ENCODE data around the gene PGAP2.
"Not testable (repeated sequence)": the region's sequence is repeated elsewhere in the genome, so short reads cannot be mapped to it uniquely, and the experiment has no call there.

Gene PGAP2

DNA sequence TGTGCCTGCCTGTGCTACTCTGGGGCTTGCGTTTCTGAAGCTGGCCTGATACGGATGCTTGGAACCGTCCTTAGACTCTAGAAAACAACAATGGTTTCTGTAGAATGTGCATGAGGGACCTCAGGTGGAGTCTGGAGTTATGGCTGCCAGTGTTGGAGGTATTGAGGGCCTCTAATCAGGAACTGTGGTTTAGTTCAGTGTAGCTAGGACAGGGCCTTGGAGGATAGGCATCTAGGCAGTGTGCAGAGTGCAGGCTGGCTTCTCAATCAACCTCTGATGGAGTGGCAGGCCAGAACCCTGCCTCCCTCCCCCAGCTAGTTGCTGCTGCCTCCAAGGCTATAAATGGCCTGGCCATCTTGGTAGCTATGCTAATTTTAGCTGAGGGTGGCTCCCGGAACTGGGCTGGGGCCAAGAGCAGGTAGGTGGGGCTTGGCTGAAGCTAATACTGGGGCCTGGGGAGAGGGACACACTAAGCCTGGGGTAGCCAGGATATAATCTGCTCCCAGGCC lies 51.1 kb downstream of the PGAP2 start:
- no peak for DNase-seq

DNA sequence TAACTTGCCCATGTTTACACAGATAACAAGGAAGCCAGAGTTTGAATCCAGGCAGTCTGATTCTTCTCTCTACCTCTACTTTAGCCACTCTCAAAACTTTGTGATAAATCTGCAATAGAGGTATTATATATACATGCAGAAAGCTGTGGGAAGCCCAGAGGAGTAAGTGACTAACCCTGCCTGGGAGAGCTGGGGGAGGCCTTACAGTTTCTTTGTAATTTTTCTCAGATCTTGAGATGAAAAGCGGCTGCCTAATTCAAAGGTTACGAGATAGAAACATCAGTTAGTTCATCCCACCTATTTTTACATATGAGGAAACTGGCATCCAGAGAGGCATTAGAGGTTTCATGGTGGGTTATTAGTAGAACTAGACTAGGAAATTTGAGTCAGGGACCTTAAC lies 52.0 kb downstream of the PGAP2 start:
- no peak for DNase-seq

DNA sequence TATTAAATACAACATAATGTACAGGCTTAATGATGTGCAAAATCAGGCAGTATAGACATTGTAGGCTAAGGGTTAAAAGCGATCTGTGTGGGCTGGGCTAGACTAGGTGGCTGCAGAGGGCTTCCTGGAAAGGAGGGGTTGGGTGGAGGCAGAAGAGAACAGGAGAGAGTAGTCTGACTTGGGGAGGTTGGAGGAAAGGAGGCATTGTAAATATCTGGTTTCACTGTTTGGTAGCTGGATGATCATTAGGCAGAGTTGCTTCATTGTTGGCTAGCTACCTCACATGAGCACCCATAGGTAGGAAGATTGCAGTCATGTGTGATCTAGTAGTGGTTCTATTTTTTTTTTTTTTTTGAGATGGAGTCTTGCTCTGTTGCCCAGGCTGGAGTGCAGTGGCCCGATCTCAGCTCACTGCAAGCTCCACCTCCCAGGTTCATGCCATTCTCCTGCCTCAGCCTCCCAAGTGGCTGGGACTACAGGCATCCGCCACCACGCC lies 52.6 kb downstream of the PGAP2 start:
- not testable (repeated sequence) for DNase-seq

DNA sequence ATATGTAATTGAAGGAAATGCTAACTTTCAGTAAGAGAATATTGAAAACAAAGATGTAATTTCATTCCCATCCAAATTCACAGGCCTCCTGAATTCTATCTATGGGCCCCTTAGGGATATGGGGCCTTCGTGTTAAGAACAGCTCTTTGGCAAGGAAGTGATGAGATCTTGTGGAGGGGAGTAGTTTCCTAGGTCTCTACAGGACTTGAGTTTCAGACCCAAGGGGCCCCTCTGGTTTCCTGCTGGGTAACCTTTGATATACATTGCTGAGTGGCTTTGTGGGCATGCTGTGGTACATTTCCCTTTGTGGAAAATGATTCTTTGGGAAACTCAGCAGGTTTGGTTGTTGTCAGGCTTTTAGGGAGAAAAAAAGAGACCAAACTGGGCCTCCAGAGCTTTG lies 53.3 kb downstream of the PGAP2 start:
- DNase-seq = no peak

DNA sequence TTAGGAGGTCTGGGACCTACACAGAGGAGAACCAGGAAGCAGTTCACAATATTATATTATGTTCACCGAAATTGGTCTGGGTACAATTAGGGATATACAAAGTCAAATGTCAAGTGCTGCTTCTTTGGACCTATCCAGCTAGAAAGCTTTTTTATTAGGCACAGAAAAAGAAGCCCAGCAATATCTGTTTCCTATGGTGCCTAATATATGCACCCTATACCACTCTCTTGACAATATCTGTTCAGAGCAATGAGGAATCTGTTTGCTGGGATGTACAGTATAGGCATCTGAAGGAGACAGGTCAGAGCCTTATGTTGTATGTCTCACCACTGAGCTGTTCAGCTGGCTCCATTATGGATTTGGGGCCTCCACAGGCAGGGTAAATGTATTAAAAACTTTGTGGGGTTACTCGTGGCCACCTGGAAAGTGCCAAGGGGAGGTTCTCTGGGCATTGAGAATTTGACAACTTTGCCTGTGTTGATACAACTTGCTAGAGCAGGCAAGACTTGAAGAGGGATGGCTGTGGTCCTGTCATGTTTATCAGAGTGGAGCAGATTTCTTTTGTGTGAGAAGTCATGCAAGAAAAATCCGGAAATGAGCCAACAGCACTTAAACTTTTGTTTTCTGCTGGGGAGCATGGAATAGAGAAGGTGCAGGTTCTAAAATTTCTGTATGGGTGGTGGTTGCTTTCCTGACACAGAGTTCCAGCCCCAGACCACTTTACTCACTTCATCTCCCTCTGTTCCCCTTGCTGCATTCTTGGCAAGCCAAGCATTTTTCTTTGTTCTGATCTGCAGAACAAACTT lies 57.2 kb downstream of the PGAP2 start:
- no peak for DNase-seq

DNA sequence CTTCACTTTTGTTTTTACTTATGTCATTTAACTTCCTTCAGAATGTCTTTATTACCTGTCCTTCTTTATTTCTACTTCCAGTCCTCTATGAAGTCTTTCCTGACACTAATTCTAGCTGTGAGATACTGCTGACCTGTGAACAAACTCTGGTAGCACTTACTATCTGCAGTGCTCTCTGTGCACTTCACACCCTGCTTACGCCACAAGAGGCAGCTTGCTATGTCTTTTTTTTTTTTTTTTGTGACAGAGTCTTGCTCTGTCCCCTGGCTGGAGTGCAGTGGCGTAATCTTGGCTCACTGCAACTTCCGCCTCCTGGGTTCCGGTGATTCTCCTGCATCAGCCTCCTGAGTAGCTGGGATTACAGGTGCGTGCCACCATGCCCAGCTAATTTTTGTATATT lies 57.8 kb downstream of the PGAP2 start:
- no peak for DNase-seq

DNA sequence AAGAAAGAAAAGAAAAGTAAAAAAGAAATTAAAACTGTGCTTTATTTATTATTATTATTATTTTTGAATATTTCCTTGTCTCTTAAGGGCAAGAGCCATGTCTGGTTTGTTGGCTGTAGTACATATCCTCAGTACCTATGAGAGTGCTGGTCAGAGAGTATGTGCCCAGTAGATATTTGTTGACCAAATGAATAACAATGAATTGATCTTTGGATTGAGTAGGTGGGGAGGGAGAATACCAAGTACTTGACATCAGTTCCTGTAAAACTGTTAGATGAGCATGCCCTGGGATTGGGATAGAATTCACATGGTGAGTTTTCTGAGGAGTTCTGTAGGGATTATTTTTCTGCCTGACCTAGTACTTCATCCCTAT lies 58.5 kb downstream of the PGAP2 start:
- DNase-seq = no peak

DNA sequence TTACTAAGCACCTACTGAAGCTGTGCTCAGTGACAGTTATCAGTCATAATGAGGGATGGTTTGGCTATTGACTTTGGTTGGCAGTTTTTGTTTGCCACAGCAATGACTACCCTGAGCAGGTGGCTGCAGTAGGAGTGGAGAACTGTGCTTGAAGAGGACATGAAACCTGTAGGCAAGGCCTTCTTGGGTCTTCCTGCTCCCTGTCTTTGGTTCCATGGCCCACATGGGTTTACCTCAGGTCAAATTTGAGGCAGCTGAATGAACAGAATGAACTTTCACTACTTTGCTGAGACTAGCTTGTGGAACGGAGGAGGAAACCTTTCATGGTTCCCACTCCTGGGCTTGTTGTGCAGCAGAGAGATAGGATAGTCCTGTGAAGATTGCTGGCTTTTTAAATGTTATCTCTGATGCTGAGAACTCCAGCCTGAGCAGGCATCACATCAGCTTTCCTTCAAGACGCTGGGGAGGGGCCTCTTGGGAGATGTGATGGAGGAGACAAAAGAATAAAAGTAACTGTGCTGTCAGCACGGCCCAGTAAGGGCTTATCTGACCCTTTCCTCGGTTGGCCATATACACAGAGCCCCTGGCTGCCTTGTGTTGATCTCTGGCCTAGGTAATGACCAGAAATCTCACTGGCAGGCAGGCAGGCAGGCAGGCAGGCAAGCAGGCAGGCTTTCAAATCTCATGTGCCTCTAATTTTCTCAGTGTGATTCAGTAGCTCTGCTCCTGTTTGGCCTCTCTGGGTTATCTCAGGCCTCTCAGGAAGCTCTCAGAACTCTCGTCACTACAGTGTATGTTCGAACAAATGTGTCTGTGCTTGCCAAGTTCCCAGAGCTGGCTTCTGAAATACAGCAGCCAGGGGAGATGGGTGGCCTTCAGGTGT lies 59.1 kb downstream of the PGAP2 start:
- no peak for DNase-seq

DNA sequence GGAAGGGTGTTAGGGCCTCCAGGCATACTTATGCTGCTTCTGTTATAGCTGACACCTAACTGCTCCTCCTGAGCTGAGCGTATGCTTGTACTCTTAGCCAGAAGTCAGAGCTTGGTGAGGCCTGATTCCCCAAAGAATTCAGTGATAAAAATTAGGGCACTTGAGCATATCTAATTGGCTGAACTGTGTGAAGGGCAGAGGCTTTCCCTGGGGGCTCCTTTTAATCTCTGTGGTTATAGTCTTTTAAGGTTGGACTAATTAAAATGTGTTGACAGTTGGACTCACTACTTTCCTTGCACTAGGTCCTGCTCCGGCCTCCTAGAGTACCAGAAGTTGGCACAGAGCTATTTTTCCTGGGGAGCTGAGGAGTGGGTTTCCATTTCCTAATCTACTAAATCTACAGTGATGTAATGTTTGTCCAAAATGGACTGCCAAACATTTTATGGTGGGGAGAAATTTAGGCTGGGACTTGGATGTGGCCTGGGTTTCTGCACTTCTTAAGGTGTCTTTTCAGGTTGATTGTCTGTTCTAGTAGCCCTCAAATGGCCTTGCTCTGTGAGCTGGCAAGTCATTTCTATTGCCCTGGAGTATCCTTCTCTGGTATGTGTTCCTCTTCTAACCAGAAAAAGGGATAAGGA lies 65.5 kb downstream of the PGAP2 start:
- no peak for DNase-seq

Data from NCI-H1048 (cell line).